GM12801 (cell line): ENCODE results near the gene FANCE.

ENCODE experiments used
- CTCF ChIP-seq: IDR thresholded peaks from one replicate; pipeline ENCODE4 v1.5.1; 2011; ENCODE audit warnings: control low read depth; ENCODE audit not compliant: insufficient read length; ENCODE audit errors: extremely low read depth

The FANCE gene

GRCh38 chr6:35477551-35478179, 25.5 kb downstream of the FANCE start:
- TF ChIP-seq CTCF: no peak

GRCh38 chr6:35478259-35478658, 26.1 kb downstream of the FANCE start:
- TF ChIP-seq CTCF: no peak

- TF ChIP-seq CTCF: no peak
Observed at GRCh38 chr6:35480176-35480575, 28.0 kb downstream of the FANCE start.

GRCh38 chr6:35481226-35481625, 29.1 kb downstream of the FANCE start:
- no peak for TF ChIP-seq CTCF

- no peak for TF ChIP-seq CTCF
Observed at GRCh38 chr6:35483062-35483461, 30.9 kb downstream of the FANCE start.

- no peak for TF ChIP-seq CTCF
Observed at GRCh38 chr6:35483490-35483889, 31.4 kb downstream of the FANCE start.

GRCh38 chr6:35483893-35484645, 31.9 kb downstream of the FANCE start:
- no peak for TF ChIP-seq CTCF
